Motor neuron (in vitro differentiated cells): Measurements from ENCODE around the gene CD99. TPM values are rescaled to one million over a fixed set of nuclear protein-coding genes. Genes with fewer than 3 reads are reported as not detected.

Source experiments
- ATAC-seq, 8 experiments: fragments of 200-7000 bp; cut with Tn5 transposase; replicated peaks in 6 of 8; 2 replicates each; pipeline ENCODE4 v1.8.0; 2021; ENCODE audit warnings: mild to moderate bottlenecking in 8 of 8, moderate library complexity in 8 of 8
- H3K27ac ChIP-seq, 2 donors: fragments of 250-450 bp; sonication (Bioruptor Pico); 2 replicates each; pipeline ENCODE4 v1.9.0; 2021; ENCODE audit warnings: antibody characterized with exemption in 2 of 2, mild to moderate bottlenecking in 2 of 2, moderate library complexity in 1 of 2
- H3K4me1 ChIP-seq, 2 donors: fragments of 250-450 bp; sonication (Bioruptor Pico); replicated peaks in 1 of 2; 2 replicates each; pipeline ENCODE4 v1.6.1; 2021; ENCODE audit warnings: antibody characterized with exemption in 2 of 2, mild to moderate bottlenecking in 2 of 2, moderate library complexity in 1 of 2
- H3K4me3 ChIP-seq, 5 donors: fragments of 250-450 bp; sonication (Bioruptor Pico); 2 replicates each; pipeline ENCODE4 v1.9.0; 2021; ENCODE audit warnings: antibody characterized with exemption in 5 of 5, mild to moderate bottlenecking in 5 of 5, moderate library complexity in 4 of 5
- WGBS, 10 experiments: fragments of 450-650 bp; shearing (Covaris generic); methylation state at CpG; one replicate each; pipeline ENCODE4 v1.0.0; 2022; 5-methylcytosine and 5-hydroxymethylcytosine counted together
- in situ Hi-C, 9 experiments: fragments of 400-800 bp; cut with MboI; loops; one replicate each; pipeline ENCODE4 v1.15.0; 2021; ENCODE audit warnings: low sequenced_read_pairs in 9 of 9, low pct_unique_long_range_greater_than_20kb in 2 of 9; ENCODE audit not compliant: unreplicated experiment in 9 of 9
- total RNA-seq, 8 experiments: library from RNA; unstranded; fragments of 300-600 nt; gene quantifications; 2 replicates each; pipeline versions ENCODE4 v1.2.3 to v1.2.4, GENCODE V29; 2022

CD99 gene
- total RNA-seq, 8 experiments from 2014 or later = 35.8 to 430 (median 104) TPM

DNA sequence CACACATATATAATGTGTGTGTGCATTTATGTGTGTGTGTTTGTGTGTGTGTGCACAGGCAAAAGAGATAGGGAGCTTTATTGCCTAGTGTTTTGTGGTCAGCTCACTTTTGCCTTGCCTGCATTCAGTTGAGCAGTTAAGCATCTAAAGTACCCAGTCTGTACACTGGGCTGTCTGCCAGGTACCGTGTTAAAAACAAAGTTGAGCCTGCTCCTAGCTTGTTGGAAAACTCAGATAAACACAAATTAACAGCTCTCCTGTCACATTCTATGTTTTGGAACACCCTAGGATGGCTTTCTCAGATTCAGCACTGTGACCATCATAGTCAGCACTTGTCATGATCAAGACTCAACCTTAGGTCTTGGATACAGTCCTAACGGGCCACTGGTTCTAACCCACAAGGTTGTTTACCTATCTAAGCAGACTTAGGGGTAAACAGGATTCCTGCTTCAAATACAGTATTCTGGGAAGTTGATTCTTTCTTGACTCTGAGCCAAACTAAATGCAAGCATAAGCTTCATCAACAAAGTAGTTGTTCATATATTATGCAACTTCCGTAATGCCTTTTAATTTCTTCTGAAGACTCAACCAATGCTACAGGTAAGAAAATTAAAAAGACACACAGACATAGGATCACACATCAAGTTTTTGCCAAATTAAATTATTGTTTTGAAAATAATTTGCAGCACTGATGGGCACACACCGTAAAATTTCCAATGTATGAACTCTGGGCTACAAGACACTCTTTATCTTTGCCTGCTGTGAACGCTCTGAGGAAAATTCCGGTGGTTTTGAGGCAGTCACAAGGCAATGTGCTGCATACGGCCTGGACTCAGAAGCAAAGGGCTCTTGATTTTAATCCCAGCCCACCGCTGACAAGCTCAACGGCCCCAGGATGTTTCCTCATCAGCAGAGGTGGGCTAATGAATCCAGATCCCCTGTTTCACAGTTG lies 11.3 kb upstream of the CD99 start:
- Histone ChIP-seq H3K4me3 (no peak overlapping the region), H3K4me1 (no peaks in the 10 kb centered on the region), H3K27ac (no peak overlapping the region)
- in situ Hi-C loops = no loop called here
- 40 to 100% (median 62%) methylated on average over 1 to 9 of the region's 9 CpGs; no CpG with 5 or more reads in 1 of the 10 experiments for WGBS, 10 experiments
- ATAC-seq = peak in 1 of 8 experiments; percentile 32

DNA sequence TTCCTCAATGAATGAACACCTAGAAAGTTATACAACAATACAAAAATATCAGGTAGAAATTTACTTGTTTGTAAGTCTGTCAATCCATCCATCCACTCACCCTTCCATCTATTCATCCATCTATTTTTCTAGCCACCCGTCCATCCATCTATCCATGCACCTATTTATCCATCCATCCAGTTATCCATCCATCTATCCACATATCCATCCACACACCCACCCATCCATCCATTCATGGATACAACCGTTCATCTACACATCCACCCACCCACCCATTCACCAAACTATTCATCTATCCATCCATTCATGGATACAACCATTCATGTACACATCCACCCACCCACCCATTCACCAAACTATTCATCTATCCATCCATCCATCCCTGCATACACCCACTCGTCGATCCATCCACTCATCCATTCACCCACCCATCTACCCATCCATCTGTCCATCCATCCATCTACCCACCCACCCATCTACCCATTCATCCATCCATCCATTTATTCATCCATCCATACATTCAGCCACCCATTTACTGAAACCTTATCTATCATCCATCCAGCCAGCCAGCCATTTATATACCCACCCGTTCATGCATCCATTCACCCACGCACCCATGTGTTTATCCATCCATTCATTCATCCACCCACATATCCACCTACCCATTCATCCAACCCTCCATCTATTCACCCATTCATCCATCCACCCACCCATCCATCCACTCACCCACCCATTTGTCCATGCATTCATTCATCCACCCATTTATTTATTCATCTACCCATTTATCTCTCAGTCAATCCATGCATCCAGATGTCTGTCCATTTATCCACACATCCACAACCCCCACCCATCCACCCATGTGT lies 10.4 kb upstream of the CD99 start:
- no peak overlapping the region for H3K4me3 ChIP-seq
- no peak for ATAC-seq
- in situ Hi-C loops = no loop called here
- no peaks in the 10 kb centered on the region for H3K4me1 ChIP-seq
- WGBS, 10 experiments = 4 to 100% (median 74%) methylated on average over 1 to 5 of the region's 6 CpGs; no CpG with 5 or more reads in 3 of the 10 experiments
- H3K27ac ChIP-seq = no peak overlapping the region

DNA sequence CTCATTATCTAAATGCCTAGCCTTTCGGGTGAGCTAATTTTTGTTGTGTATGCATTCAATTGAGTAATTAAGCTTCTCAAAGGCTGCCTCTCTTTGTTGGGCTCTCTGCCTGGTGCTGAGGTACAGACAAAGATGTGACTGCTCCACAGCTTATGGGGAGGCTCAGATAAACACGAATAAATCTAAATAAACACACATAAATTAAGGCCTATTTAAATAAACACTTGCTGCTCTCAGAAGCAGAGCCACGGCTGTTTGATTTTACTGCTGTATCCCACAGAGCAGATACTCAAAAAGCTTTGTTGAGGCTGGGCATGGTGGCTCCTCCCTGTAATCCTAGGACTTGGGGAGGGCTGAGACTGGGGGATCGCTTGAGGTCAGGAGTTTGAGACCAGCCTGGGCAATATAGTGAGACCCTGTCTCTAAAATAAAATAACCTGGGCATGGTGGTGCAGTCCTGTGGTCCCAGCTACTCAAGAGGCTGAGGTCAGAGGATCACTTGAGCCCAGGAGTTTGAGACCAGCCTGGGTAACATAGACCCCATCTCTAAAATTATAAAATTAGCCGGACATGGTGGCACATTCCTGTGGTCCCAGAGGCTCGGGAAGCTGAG lies 8.4 kb upstream of the CD99 start:
- WGBS, 10 experiments = 20 to 90% (median 50%) methylated on average over 1 to 4 of the region's 6 CpGs; no CpG with 5 or more reads in 1 of the 10 experiments
- Histone ChIP-seq H3K4me3 (no peak overlapping the region), H3K4me1 (no peaks in the 10 kb centered on the region), H3K27ac (no peak overlapping the region)
- in situ Hi-C loops = no loop called here
- peak in 4 of 8 experiments; percentile 3 to 81 (median 24) for ATAC-seq

DNA sequence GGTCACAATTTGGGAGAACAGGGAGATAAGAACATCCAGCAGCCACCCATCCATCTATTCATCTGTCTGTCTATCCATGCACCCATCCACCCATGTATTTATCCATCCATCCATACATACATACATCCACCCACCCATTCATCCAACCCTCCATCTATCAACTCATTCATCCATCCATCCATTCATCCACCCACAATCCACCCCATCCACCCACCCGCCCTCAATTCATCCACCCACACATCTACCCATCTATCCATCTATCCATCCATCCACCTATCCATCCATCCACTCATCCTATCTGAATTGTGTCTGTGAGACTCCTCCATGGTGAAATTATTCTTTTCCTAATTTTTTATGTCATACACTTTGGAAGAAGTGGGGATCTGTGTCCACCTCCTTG lies 6.8 kb upstream of the CD99 start:
- no peak for ATAC-seq
- WGBS, 10 experiments = no CpG with 5 or more reads among the region's 1 CpG
- Histone ChIP-seq H3K27ac (no peak overlapping the region), H3K4me3 (no peak overlapping the region), H3K4me1 (no peaks in the 10 kb centered on the region)
- in situ Hi-C loops = no loop called here

DNA sequence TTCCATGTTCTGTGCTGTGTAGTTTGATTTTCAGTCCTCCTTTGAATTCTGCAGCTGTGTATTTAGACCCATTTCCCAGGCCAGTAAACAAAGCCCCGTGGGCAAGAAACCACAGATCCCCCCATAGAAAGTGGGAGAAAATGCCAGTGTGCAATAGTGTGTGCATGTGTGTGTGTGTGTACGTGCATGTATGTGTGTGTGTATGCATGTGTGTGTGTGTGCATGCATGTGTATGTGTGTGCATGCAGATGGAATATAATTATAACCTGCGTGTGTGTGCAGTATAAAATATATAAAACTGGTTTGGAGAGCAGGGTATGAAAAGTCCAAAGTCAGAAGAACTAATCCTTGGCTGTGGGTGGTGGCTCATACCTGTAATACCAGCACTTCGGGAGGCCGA lies 5.2 kb upstream of the CD99 start:
- H3K4me3 ChIP-seq = no peak overlapping the region
- H3K27ac ChIP-seq = no peak overlapping the region
- ATAC-seq = no peak
- H3K4me1 ChIP-seq = no peaks in the 10 kb centered on the region
- in situ Hi-C loops = no loop called here
- 67 to 100% (median 100%) methylated on average over 1 to 4 of the region's 5 CpGs; no CpG with 5 or more reads in 1 of the 10 experiments for WGBS, 10 experiments

DNA sequence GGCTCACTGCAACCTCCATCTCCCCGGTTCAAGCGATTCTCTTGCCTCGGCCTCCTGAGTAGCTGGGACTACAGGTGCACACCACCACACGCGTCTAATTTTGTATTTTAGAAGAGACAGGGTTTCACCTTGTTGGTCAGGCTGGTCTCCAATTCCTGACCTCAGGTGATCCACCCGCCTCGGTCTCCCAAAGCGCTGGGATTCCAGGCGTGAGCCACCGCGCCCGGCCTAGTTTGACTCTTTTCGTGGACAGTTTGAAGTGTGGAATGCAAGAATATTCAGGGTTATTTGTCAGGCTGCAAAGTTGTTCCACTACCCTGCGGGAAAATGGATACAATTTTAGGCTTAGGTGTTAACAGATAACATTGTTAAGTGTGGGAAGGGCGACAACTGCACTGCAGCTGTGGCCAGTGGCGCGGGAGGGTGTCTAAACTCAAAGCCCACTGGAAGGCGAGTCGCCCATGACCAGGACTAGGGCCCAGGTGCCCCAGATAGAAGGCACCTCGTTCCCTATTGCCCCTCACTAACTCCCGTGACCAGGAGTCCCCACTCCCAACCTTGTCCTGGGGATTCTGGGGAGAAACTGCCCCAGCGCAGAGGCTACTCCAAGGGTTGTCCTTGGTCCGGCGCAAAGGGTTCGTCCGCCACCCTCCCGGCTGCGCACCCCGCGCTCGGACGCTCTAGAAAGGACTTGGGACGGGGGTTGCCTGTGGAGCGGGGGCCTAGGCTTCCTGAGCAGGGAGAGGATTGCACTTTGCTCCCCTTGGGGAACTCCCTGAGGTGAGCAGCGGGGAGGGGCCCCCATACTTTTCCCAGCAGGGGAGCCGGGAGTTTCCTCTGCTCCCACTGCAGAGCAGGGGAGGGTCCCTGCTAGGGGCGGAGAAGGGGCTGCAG lies 1.1 kb upstream of the CD99 start:
- ATAC-seq = peak in 2 of 8 experiments; percentile 0 to 1
- H3K4me3 ChIP-seq = peak overlapping the region in 1 of 5 donors; percentile 60
- WGBS, 10 experiments = 71 to 100% (median 93%) methylated on average over 1 to 21 of the region's 37 CpGs; no CpG with 5 or more reads in 2 of the 10 experiments
- no peak overlapping the region for H3K27ac ChIP-seq
- in situ Hi-C loops = no loop called here
- peaks cover 11 to 23% of the 10 kb centered on the region in 2 donors for H3K4me1 ChIP-seq

DNA sequence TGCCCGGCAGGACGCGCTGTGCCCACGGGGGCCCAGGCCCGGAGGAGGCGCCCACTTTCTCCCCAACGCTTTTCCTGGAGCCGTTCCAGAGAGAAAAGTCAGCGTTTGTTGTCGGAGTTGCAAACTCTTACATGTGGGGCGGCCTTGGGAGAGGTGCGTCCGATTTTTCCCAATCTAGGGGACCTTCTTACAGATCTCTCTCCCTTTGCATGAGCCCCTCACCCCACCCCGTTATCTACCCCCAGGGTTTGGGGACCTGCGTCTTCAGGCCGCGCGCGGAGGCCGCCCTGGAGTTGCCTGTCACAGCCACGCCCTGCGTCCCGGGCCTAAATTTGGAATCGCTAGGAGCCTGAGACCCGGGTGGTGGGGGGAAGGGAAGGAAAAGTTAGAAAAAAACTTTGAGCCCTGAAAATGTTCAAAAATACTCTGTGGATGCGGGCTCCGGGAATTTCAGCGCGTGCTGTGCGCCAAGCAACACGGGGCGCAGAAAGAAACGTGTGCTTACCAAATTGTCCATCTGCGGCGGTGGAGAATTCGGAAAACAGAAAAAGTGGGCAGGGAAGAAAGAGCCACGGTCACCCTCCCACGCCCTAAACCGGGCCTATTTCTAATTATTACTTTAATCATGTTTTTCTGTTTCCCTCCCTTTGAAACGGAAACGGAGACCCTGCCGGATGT lies 587 bp downstream of the CD99 start:
- in situ Hi-C loops = no loop called here
- peak overlapping the region; percentile 46 to 90 (median 60) for H3K4me3 ChIP-seq
- 0 to 14% (median 1%) methylated on average over 5 to 23 of the region's 42 CpGs for WGBS, 10 experiments
- ATAC-seq = peak in 3 of 8 experiments; percentile 3
- peak overlapping the region in 1 of 2 donors; percentile 11 for H3K27ac ChIP-seq
- peaks cover 13 to 28% of the 10 kb centered on the region in 2 donors for H3K4me1 ChIP-seq

DNA sequence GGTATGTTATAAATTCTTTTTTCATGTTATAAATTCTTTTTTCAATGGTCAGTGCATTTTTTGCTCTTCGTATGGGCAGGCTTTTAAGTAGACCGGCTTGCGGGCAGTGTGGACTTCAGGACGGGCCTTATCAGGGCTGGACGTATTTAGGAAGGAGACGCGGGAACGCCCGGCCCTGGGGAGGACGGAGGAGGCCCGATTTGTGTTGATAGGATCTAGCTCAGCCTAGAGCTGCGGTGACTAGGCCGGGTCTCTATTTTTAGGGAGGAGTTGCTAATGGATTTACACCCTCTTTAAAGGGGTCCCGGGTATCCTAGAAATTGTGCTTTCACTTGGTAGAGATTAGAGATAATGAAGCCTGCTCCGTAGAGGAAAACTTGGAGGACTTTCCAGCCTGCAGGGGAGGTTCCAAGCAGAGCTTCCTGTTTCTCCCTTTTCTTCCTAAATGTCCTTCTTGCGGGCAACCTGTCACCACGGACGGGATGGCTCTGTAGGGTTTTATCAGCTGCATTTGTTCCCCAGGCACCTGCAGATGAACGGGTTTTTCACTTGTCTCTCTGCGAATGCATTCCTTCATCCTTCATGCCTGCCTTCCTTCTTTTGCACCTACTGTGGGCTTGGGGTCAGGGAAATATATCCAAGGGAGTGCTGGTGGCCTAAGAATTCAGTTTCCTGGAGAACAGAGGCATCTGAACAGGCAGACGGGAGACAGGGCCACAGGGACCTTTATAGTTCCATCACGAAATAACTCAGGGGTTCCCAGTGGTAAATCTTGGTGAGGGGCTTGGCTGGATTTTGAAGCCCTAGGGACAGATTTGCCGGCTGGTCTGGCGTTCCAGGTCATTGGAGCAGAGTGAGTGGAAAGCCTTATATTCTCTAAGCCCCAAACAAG lies 1.4 kb downstream of the CD99 start:
- WGBS, 10 experiments = 0 to 60% (median 8%) methylated on average over 1 to 21 of the region's 24 CpGs
- no peak overlapping the region for H3K27ac ChIP-seq
- ATAC-seq = peak in 3 of 8 experiments; percentile 4 to 13 (median 7)
- in situ Hi-C loops = no loop called here
- peaks cover 20 to 36% of the 10 kb centered on the region in 2 donors for H3K4me1 ChIP-seq
- H3K4me3 ChIP-seq = peak overlapping the region; percentile 46 to 90 (median 60)

DNA sequence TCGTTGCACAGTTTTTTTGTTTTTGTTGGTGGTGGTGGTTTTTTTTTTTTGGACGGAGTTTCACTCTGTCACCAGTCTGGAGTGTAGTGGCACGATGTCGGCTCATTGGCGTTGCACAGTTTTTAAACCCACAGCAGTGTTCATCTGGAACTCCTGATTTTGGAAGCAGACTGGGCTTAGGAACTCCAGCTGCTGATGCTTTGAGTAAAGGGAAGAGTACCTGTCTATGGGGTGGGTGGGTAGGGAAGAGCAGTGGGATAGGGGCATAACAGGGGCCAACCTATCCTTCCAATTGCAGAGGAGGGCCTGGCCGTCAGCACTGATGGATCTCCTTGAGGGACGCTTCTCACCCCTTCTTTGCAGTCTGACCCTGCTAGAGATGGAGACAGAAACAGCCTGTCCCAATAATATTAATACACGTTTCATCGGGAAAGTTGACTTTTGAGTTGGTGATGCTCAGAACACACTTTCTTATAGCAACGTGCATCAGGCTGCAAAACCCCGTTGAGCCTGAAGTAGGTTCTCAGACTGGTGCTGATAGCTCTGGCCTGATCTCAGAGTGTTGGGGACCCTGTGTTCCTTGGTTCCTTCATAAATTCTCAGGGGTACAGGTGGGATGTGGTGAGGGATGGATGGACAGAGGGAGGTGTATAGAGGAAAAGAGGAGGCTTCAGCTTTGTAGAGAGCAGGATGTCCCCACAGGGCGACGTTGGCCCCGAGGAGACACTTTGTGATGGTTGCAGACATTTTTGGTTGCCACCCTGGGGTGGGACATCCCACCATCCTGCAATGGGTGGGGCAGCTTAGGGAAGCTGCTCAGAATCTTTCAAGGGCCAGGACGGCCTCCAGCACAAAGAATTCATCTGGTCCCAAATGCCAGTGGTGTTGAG lies 2.3 kb downstream of the CD99 start:
- peaks cover 24 to 37% of the 10 kb centered on the region in 2 donors for H3K4me1 ChIP-seq
- no peak overlapping the region for H3K27ac ChIP-seq
- WGBS, 10 experiments = 4 to 94% (median 62%) methylated on average over 3 to 5 of the region's 15 CpGs; no CpG with 5 or more reads in 4 of the 10 experiments
- H3K4me3 ChIP-seq = peak overlapping the region; percentile 46 to 90 (median 60)
- no peak for ATAC-seq
- in situ Hi-C loops = no loop called here

DNA sequence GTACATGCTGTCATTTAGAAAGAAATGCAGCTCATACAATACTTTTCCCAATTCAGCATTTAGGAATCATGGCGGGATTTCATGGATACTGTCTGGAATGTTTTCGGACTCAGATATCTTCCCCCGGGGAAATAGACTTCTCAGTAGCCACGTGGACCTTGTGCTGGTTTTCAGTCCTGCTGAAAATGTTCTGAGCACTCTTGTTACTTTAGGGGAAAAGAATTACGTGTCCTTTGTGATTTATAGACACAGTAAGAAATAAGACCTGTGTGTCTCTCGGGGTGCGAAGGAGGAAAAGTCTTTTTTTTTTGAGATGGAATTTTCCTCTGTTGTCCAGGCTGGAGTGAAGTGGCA lies 3.8 kb downstream of the CD99 start:
- 0 to 90% (median 80%) methylated on average over 2 to 7 of the region's 7 CpGs; no CpG with 5 or more reads in 2 of the 10 experiments for WGBS, 10 experiments
- peaks cover 24 to 40% of the 10 kb centered on the region in 2 donors for H3K4me1 ChIP-seq
- in situ Hi-C loops = no loop called here
- H3K4me3 ChIP-seq = no peak overlapping the region
- ATAC-seq = no peak
- no peak overlapping the region for H3K27ac ChIP-seq
